Measurements from ENCODE around the gene PLXNB1.

Gene PLXNB1

DNA sequence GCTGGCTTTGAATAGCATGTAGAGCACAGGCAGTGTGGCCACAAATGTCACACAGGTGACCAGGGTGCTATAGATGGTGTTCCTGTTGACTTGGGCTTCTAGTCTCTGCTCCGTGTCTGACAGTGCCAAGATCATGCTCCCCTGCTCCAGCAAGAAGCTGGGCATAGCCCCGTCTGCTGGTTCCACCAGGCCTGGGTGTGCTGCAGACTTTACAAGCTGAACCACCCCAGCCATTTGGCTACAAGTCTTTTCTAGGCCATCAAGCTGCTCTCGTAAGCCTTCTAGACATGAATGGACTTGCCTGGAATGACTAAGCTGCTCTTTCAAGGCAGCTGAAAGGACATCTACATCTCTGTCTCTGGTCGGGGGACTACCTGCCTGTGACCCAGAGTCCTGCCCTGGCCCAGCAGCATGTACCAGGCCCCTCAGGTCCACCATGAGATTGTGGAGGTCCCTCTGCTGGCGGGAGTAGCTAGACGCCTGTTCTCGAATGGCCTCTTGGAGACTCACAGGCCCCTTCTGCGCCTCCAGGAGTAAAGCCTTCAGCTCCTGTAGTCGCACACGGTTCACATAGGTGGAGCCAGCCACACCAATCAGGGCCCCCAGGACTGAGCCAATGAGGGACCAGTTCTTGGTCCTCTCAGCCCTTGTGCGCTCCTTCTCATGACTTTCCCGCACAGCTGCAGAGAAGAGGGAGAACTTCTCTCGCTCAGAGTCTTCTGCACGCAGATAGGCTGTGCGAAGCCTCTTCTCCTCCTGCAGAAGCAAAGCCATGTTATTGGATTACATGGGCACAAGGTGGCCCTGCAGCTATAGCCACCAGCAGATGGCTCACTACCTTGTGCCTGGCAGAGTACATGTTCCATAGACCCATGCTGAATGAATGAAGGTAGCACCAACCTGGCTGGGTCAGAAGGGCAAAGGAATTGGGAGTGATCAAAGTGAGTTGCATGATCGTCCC lies 2.8 kb upstream of the PLXNB1 start:
- no peak for DNase-seq

DNA sequence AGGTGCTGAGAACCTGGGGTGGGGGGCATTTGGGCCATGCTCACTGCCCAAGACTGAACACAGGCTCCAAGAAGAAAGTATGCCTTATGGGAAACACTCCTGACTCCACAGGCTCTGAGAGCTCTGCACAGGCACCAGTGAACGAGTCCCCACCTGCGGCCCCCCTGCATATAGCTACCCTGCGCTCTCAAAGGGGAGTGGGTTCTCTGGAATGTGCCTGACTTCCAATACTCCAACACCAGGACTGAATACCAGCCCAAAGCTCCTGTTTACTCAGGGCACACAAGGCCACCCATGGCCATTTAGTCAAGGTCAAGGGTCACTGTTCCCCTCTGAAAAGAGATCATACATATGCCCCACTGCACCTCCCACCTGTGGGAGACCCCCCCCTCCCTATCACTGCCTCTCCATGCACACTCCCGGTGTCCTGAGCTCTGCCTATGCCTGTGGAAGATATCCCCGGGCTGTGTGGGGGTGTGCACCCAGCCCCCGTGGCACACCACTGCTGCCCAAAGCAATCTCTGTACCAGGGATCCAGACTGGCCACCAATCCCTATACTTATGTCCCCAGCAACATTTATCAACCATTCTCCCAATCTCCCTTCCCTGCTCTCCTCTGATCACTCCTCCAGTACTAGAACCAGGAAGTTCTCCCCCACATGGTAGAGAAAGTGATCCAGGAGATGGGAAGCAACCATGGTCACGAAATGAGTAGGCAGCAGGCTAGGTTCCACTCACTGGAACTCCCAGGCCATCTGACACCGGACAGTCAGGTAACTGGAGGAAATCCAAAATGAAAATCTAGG lies 1.5 kb upstream of the PLXNB1 start:
- DNase-seq: no peak

GRCh38 chr3:48430708-48431101 lies 819 bp upstream of the PLXNB1 start:
- DNase-seq: no peak

DNA sequence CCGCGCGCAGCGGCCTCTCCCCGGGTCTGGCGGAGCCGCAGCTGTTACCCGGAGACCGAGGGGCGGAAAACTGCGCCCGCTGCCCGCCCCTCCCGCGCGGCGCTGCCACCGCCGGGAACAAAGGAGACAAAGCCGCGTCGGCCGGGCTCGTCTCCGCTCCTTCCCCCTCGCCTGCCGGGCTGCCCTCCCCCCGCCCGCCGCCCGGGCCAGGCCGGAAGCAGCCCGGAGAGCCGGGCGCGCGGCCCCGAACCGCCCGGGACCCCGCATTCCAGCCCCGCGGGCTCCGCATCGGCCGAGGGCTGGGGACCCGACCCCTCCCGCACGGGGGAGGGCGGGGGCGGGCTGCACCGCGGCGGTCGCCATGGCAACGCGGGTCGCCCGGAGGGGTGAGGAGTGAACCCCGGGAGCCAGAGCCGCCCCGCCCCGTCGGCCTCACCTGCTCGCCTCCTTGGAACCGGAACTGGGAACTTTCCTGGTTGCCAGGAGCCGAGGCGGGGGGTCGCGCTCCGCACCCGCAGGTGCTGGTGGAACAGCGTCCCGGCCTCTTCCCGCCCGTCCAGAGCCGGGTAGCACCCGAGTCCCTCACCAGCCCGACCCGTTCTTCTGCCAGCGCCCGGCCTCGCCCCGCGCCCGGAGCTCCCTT lies 448 bp downstream of the PLXNB1 start:
- peak; percentile 59 for DNase-seq

GRCh38 chr3:48428572-48429316 lies 1.1 kb downstream of the PLXNB1 start:
- no peak for DNase-seq

DNA sequence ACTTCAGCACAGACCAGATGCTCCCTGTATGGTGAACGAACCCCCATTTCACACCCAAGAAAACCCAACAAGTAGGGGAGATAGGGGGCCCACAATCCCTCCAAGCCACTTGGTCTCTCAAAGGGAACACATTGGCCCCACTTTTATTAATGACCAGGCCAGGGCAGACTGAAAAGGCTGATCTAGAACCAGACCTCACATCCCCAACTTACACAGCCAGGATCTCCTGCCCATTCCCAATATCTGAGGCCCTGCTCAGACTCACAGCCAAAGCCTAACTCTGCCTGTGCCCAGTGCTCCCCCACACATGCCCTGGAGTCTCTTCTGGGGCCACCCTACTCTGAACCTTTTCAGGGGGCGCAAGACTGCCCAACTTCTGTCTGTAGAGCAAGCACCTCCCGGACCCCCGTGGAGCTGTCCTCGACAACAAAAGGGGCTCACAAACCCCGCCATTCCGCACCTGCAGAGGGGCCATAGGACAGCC lies 1.8 kb downstream of the PLXNB1 start:
- no peak for DNase-seq

GRCh38 chr3:48427630-48427962 lies 2.3 kb downstream of the PLXNB1 start:
- no peak for DNase-seq

GRCh38 chr3:48426944-48427629 lies 2.8 kb downstream of the PLXNB1 start:
- no peak for DNase-seq

GRCh38 chr3:48426401-48426909 lies 3.4 kb downstream of the PLXNB1 start:
- no peak for DNase-seq

GRCh38 chr3:48425281-48425812 lies 4.5 kb downstream of the PLXNB1 start:
- DNase-seq: no peak

- DNase-seq: no peak
Observed at GRCh38 chr3:48423883-48424695, 5.8 kb downstream of the PLXNB1 start.

GRCh38 chr3:48423241-48423882 lies 6.5 kb downstream of the PLXNB1 start:
- DNase-seq: no peak

GRCh38 chr3:48422681-48423080 lies 7.2 kb downstream of the PLXNB1 start:
- DNase-seq: no peak

DNA sequence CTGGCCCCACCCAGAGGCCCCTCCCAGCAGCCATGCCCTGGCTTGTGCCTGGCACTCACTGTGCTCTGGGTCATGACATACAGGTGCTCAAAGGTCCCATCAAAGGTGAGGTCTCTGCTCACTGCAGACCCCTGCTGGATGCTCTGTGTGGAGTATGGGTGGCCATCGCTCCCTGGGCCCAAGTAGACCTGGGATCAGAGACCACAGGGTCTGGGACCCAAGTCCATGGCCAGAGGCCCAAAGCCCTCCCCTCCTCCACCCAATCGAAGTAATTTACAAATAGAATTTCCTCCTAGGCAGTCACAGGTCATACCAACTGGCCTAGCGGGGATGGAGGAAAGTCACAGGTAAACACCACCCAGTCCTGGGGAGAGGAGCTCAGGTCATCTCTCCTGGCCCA lies 7.6 kb downstream of the PLXNB1 start:
- DNase-seq: peak; percentile 45

DNA sequence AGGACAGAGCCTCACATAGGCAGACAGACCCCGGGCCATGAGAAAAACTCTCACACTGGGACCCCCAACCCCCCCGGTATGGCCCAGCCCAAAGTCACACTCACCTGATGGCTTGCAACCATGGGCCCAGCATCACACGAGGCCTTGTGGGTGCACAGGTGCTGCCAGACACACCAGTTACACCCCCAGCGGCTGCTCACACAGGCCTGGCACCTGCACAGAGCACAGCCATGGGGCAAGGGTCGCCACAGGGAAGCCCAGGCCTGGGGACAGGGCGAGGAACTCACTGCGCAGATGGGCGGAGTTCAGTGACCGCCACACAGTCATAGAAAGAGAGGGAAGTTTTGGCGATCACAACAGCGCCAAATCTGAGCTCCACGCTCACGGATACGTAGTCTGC lies 9.3 kb downstream of the PLXNB1 start:
- no peak for DNase-seq

- no peak for DNase-seq
Observed at GRCh38 chr3:48419597-48419996, 10.3 kb downstream of the PLXNB1 start.

DNA sequence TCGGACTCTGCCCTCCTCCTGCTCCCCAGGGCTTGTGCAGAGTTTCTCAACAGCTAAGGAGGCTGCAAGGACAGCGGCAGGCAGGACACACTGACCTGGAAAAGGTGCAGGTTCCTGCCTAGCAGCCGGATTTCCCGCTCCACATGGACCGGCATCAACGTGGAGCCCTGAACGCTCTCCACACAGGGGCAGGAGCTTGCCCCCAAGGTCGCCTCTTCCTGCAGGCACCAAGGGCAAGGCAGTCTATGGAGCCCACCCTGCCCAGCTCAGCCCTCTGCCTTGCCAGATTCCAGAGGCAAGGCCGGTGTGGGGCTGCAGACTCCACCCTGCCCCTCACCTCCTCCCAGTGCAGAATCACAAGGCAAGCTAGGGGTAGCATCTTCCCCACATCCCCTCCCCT lies 10.7 kb downstream of the PLXNB1 start:
- DNase-seq: no peak

- DNase-seq: peak; percentile 20
Observed at GRCh38 chr3:48418651-48419050, 11.2 kb downstream of the PLXNB1 start.

GRCh38 chr3:48418140-48418539 lies 11.7 kb downstream of the PLXNB1 start:
- no peak for DNase-seq

DNA sequence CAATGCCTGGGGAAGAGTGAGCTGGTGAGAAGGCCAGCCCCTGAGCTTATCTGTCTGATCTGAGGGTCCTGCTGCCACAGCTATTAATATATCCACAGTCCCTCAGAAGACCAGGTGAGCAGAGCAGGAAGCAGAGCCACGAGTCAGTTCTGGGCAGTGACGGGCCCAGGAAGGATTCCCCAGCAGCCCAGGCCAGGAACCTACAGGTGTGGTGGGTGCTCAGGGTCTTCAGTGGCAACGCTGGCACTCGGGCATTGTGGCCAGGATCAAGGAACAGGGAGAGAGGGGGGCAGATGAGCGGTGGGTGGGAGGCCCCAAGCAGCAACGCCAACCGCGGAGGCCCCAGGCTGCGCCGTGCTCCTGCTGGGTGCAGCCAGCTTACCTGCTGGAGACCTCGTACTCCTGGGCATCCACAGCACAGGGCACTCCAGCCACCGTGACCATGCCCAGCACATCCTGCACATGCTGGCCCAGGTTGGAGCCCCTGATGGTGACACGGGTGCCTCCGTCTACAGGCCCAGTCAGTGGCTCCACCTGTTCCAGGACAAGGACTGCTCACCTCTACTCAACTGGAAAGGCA lies 12.3 kb downstream of the PLXNB1 start:
- DNase-seq: no peak

Data from RPMI8226 (cell line).